Suprapubic skin (tissue), 4 donors: ENCODE data around the gene TAS1R2.
"Not testable (repeated sequence)": the region's sequence is repeated elsewhere in the genome, so short reads cannot be mapped to it uniquely, and the experiment has no call there.

Experiments used
- EP300 ChIP-seq: sonication (generic); formaldehyde crosslinking; IDR thresholded peaks from one replicate; pipeline ENCODE4 v1.6.1; 2017; ENCODE audit warnings: antibody characterized with exemption
- POLR2A ChIP-seq, 2 donors: fragments of 450-650 bp; IDR thresholded peaks; one replicate each; pipeline ENCODE4 v1.6.1; 2017; ENCODE audit warnings: antibody characterized with exemption in 2 of 2, mild to moderate bottlenecking in 2 of 2, moderate library complexity in 2 of 2
- POLR2AphosphoS5 ChIP-seq, 3 donors: sonication (generic); formaldehyde crosslinking; IDR thresholded peaks; one replicate each; pipeline ENCODE4 v1.6.1; 2017; ENCODE audit warnings: antibody characterized with exemption in 3 of 3
- TF ChIP-seq, protein P1 (sequence below), 2 donors: fragments of 200-600 bp in 1 of 2; fragments of 450-650 bp in 1 of 2; sonication (generic) in 1 of 2; IDR thresholded peaks; one replicate each; pipeline ENCODE4 v1.5.1; 2016 to 2019; ENCODE audit warnings: antibody characterized with exemption in 2 of 2, mild to moderate bottlenecking in 1 of 2, moderate library complexity in 1 of 2

- TF ChIP-seq, protein P1, sequence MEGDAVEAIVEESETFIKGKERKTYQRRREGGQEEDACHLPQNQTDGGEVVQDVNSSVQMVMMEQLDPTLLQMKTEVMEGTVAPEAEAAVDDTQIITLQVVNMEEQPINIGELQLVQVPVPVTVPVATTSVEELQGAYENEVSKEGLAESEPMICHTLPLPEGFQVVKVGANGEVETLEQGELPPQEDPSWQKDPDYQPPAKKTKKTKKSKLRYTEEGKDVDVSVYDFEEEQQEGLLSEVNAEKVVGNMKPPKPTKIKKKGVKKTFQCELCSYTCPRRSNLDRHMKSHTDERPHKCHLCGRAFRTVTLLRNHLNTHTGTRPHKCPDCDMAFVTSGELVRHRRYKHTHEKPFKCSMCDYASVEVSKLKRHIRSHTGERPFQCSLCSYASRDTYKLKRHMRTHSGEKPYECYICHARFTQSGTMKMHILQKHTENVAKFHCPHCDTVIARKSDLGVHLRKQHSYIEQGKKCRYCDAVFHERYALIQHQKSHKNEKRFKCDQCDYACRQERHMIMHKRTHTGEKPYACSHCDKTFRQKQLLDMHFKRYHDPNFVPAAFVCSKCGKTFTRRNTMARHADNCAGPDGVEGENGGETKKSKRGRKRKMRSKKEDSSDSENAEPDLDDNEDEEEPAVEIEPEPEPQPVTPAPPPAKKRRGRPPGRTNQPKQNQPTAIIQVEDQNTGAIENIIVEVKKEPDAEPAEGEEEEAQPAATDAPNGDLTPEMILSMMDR (IDR thresholded peaks at IDR 0.05): not testable (repeated sequence)
- TF ChIP-seq POLR2A (IDR thresholded peaks at IDR 0.05); POLR2AphosphoS5 (IDR thresholded peaks at IDR 0.05); EP300: not testable (repeated sequence)
Observed at GRCh38 chr1:18847723-18848122, 11.7 kb downstream of the TAS1R2 start.
